IPS-NIHi7 (cell line): ENCODE results near the gene ALG1.
A peak's percentile ranks its signal among the peaks of the same experiment; 100 is the strongest.
"Not testable (repeated sequence)": the region's sequence is repeated elsewhere in the genome, so short reads cannot be mapped to it uniquely, and the experiment has no call there.

Experiments
- DNase-seq: peaks from one replicate; pipeline ENCODE4 v3.0.0; 2012; ENCODE audit warnings: mixed read lengths; ENCODE audit errors: extremely low spot score

Gene ALG1

GRCh38 chr16:5073771-5074170 lies 2.1 kb downstream of the ALG1 start:
- not testable (repeated sequence) for DNase-seq

DNA sequence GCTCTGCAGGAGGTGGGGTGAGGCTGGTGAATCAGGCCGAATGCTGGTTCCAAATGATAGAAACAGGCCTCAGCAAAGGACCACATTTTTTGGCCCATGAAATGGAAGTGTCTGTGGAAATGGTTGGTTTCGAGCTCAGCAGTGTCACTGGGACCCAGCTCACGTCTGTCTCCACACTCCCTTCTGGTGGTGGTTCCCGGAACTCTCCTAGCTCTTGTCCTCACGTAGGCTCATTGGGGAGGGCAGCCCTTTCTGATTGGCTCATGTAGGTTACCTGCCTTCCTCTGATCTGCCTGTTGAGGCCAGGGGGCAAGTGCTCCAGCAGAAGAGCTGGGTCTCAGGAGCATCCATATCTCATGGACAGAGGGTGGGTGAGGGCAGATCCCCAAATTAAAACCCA lies 4.0 kb downstream of the ALG1 start:
- DNase-seq: no peak

GRCh38 chr16:5077304-5077703 lies 5.7 kb downstream of the ALG1 start:
- no peak for DNase-seq

DNA sequence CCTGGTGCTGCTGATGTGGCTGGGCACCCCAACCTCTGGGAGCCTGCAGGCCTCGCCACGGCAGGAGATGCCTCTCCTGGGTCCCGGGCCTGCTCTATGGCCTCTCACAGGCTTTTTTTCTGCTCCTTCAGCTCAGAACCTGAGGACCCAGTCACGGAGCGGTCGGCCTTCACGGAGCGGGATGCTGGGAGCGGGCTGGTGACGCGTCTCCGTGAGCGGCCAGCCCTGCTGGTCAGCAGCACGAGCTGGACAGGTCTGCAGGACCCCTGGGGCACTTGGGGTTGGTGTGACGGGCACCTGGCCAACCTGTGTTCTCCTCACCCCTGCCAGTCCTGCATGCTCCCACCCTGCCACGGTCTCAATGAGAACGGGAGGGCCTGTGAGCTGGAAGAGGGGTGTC lies 7.0 kb downstream of the ALG1 start:
- no peak for DNase-seq

GRCh38 chr16:5080461-5080860 lies 8.8 kb downstream of the ALG1 start:
- DNase-seq: not testable (repeated sequence)

- not testable (repeated sequence) for DNase-seq
Observed at GRCh38 chr16:5080996-5081395, 9.4 kb downstream of the ALG1 start.

DNA sequence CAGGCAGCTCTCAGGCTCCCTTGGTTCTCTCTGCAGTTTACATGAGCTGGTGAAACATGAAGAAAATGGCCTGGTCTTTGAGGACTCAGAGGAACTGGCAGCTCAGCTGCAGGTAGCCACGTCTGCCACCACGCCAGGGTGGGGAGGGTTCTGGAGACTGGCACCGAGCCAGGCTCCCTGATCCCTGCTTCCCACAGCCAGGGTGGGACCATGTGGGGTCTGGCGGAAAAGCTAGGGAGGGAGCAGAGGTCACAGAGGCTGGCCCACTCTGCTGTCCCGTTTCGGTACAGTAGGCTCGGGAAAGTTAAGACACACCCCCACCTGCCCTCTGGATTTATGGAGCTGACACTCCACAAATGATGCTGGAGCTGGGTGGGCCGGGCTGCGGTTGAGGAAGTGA lies 12.0 kb downstream of the ALG1 start:
- DNase-seq: not testable (repeated sequence)

GRCh38 chr16:5084099-5084731 lies 12.6 kb downstream of the ALG1 start:
- DNase-seq: not testable (repeated sequence)

- peak; percentile 59 for DNase-seq
Observed at GRCh38 chr16:5084802-5085201, 13.2 kb downstream of the ALG1 start.

GRCh38 chr16:5085716-5086115 lies 14.1 kb downstream of the ALG1 start:
- DNase-seq: not testable (repeated sequence)

DNA sequence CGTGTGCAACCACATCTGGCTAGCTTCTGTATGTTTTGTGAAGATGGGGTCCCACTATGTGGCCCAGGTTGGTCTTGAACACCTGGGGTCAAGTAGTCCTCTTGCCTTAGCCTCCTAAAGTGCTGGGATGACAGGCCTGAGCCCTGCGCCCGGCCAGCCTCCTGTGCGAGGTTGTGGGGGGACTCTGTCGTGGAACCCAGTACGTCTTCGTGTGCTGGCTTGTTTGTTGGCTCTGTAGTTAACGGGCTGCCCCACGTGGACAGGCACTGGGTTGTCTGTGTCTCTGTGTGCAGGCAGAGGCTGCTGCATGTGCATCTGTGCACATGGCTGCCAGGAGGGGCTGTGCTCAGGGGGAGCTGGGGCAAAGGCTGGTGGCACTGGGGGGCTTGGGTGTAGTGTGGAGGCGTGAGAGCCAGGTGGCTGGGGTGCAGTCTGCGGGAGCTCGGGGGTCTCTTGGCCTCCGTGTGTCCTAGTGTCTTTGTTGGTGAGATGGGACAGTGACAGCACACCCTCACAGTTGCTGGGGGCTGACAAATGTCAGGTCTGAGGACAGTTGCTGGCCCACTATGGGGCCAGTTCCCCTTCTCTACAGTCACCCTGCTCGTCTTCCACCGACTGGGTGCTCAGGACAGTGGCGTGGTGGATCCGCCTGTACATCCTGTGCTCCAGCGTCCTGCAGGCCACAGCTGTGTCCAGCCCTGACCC lies 16.6 kb downstream of the ALG1 start:
- DNase-seq: not testable (repeated sequence)

DNA sequence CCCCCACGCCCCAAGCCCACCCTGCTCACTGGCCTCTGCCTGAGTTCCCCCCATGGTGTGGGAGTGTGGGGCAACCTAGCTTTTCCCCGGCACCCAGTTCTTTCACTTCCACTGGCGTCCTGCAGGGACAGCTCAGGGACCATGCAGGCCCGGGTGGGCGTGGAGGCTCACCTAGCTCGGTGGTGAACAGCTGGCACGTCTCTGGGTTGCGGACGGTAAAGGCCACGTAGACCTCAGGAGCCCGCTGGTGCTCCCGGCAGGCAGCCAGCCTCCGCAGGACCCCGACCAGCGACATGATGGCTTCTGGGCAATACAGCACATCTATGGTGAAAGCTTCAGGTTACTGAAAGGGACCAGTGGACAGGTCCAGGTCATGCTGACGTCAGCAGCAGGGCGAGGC lies 17.3 kb downstream of the ALG1 start:
- DNase-seq: not testable (repeated sequence)

GRCh38 chr16:5089911-5090555 lies 18.4 kb downstream of the ALG1 start:
- not testable (repeated sequence) for DNase-seq

GRCh38 chr16:5090592-5090991 lies 18.9 kb downstream of the ALG1 start:
- not testable (repeated sequence) for DNase-seq

- not testable (repeated sequence) for DNase-seq
Observed at GRCh38 chr16:5093081-5093480, 21.4 kb downstream of the ALG1 start.

DNA sequence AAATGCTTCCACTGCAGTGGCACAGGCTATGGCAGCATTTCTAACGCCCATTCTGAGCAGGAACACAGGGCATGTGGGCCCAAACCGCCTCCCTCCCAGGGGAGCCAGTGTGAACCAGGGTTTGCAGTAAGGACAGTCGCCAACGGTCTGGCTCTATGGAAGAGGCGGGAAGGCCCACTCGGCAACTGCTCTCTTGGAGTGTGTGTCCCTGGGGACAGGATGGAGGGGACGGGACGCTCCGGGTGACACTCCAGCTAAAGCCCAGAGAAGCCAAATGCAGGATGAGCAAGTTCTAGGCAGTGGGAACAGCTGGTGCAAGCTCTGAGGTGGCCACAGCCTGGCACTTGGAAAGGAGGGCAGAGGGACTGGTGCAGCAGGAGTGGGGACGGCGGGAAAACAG lies 22.1 kb downstream of the ALG1 start:
- not testable (repeated sequence) for DNase-seq

GRCh38 chr16:5095145-5095830 lies 23.6 kb downstream of the ALG1 start:
- DNase-seq: not testable (repeated sequence)

GRCh38 chr16:5096437-5097060 lies 24.9 kb downstream of the ALG1 start:
- DNase-seq: not testable (repeated sequence)

DNA sequence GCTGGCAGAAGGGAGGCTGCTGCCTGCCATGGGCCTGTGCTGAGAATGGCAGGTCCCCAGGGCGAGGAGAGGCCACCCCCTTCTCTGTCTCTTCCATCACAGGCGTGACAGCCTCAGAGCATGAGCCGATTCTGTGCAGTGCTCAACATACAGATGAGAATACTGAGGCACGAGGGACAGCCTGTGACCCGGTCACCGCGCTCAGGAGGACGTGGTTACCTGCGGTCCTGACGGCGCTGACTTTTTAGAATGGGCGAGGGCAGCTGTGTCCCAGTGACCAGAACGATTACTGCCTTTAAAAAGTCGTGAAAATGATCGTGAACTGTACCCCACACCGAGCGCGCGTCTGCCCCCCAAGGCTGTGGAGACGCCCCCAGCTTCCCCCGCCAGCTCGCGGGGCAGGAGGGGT lies 25.4 kb downstream of the ALG1 start:
- DNase-seq: not testable (repeated sequence)

DNA sequence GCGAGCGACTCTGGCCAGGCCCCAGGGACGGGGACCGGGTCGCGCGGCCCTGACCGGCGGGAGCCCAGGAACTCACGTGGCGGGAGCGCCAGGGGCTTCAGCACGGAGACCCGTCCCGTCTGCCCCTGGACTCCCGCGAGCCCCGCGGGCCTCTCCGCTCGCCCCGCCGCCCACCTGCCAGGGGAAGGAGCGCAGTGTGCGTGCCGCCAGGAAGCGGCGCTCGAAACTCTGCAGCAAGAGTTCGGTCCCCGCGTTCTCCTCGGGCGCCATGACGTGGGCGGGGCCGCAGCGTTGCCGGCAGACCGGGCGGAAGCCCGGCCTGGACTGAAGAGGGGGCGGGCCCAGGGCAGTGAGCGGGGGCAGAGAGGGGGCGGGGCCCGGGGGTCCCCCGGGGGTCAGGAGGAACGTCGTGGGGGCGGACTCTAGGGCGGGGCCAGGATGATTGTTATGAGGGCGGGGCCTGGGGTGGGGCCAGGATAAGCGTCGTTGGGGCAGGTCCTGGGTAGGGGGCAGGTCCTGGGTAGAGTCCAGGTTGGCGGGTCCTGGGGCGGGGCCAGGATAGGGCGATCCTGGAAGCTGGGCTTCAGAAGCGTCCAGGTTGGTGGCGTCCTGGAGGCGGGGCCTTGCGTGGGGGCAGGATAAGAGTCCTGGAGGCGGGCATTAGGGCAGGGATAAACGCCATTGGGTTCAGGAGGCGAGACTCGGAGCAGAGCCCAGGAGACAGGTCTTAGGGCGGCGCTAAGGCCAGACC lies 26.0 kb downstream of the ALG1 start, which contains the start of gene EEF2KMT:
Gene EEF2KMT, minus strand, starts transcription at position 326 of the 751 bp plus-strand sequence. Its CDS starts 56 bp downstream, at position 270.
- peak; percentile 85 for DNase-seq
